ENCODE measurements around the gene POLDIP3.

The POLDIP3 gene

GRCh38 chr22:42642806-42643633 is 28.3 kb upstream of the POLDIP3 start:
- DNase-seq: no peak

- DNase-seq: no peak
These were observed 27.2 kb upstream of the POLDIP3 start for GRCh38 chr22:42641801-42642413.

GRCh38 chr22:42639541-42640241 is 25.0 kb upstream of the POLDIP3 start:
- no peak for DNase-seq

- no peak for DNase-seq
These were observed 22.9 kb upstream of the POLDIP3 start for GRCh38 chr22:42637555-42637954.

- DNase-seq: no peak
These were observed 21.8 kb upstream of the POLDIP3 start for GRCh38 chr22:42636506-42636905.

GRCh38 chr22:42635531-42635930 is 20.8 kb upstream of the POLDIP3 start:
- no peak for DNase-seq

GRCh38 chr22:42633013-42633412 is 18.3 kb upstream of the POLDIP3 start:
- DNase-seq: no peak

GRCh38 chr22:42632096-42632495 is 17.4 kb upstream of the POLDIP3 start:
- no peak for DNase-seq

- no peak for DNase-seq
These were observed 16.4 kb upstream of the POLDIP3 start for GRCh38 chr22:42630901-42631602.

GRCh38 chr22:42630211-42630610 is 15.5 kb upstream of the POLDIP3 start:
- DNase-seq: no peak

- DNase-seq: no peak
These were observed 13.3 kb upstream of the POLDIP3 start for GRCh38 chr22:42627981-42628380.

GRCh38 chr22:42626951-42627625 is 12.4 kb upstream of the POLDIP3 start:
- no peak for DNase-seq

GRCh38 chr22:42626431-42626830 is 11.7 kb upstream of the POLDIP3 start:
- no peak for DNase-seq

- DNase-seq: no peak
These were observed 10.7 kb upstream of the POLDIP3 start for GRCh38 chr22:42625416-42625815.

GRCh38 chr22:42624551-42625106 is 9.9 kb upstream of the POLDIP3 start:
- no peak for DNase-seq

- no peak for DNase-seq
These were observed 9.2 kb upstream of the POLDIP3 start for GRCh38 chr22:42623756-42624441.

GRCh38 chr22:42623301-42623751 is 8.6 kb upstream of the POLDIP3 start:
- no peak for DNase-seq

- DNase-seq: no peak
These were observed 7.5 kb upstream of the POLDIP3 start for GRCh38 chr22:42622061-42622710.

GRCh38 chr22:42621505-42622002 is 6.9 kb upstream of the POLDIP3 start:
- no peak for DNase-seq

- no peak for DNase-seq
These were observed 5.4 kb upstream of the POLDIP3 start for GRCh38 chr22:42620084-42620483.

All from activated gamma-delta T cell (primary cell).